22Rv1 (cell line): ENCODE results near the gene IWS1.

Experiments used
- ZFX ChIP-seq: fragments of 450-650 bp; IDR thresholded peaks from 2 replicates; pipeline ENCODE4 v1.6.1; 2017; ENCODE audit warnings: antibody characterized with exemption, borderline replicate concordance
- TF ChIP-seq, protein P1 (sequence below): fragments of 450-650 bp; IDR thresholded peaks from 2 replicates; pipeline ENCODE4 v1.5.1; 2017; ENCODE audit warnings: mild to moderate bottlenecking

GRCh38 chr2:127560931-127561280 lies 34.6 kb upstream of the IWS1 start:
- TF ChIP-seq, protein P1, sequence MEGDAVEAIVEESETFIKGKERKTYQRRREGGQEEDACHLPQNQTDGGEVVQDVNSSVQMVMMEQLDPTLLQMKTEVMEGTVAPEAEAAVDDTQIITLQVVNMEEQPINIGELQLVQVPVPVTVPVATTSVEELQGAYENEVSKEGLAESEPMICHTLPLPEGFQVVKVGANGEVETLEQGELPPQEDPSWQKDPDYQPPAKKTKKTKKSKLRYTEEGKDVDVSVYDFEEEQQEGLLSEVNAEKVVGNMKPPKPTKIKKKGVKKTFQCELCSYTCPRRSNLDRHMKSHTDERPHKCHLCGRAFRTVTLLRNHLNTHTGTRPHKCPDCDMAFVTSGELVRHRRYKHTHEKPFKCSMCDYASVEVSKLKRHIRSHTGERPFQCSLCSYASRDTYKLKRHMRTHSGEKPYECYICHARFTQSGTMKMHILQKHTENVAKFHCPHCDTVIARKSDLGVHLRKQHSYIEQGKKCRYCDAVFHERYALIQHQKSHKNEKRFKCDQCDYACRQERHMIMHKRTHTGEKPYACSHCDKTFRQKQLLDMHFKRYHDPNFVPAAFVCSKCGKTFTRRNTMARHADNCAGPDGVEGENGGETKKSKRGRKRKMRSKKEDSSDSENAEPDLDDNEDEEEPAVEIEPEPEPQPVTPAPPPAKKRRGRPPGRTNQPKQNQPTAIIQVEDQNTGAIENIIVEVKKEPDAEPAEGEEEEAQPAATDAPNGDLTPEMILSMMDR = no peak
- no peak for TF ChIP-seq ZFX
